Mammary epithelial cell (primary cell): ENCODE data around the gene MED26.

ENCODE experiments used
- EZH2 ChIP-seq: IDR thresholded peaks from 2 replicates; pipeline ENCODE4 v1.6.1; 2012; ENCODE audit warnings: low read length, inconsistent platforms, borderline replicate concordance
- TF ChIP-seq, protein P1 (sequence below), 2 donors: IDR thresholded peaks in 1 of 2; conservative IDR thresholded peaks in 1 of 2; 2 replicates each; pipeline ENCODE4 v1.5.1; 2011 to 2012; ENCODE audit warnings: inconsistent platforms in 2 of 2, low read length in 2 of 2, mild to moderate bottlenecking in 2 of 2, control low read depth in 1 of 2, low read depth in 1 of 2; ENCODE audit not compliant: insufficient read depth in 1 of 2; ENCODE audit errors: extremely low read depth in 1 of 2

- TF ChIP-seq, protein P1, sequence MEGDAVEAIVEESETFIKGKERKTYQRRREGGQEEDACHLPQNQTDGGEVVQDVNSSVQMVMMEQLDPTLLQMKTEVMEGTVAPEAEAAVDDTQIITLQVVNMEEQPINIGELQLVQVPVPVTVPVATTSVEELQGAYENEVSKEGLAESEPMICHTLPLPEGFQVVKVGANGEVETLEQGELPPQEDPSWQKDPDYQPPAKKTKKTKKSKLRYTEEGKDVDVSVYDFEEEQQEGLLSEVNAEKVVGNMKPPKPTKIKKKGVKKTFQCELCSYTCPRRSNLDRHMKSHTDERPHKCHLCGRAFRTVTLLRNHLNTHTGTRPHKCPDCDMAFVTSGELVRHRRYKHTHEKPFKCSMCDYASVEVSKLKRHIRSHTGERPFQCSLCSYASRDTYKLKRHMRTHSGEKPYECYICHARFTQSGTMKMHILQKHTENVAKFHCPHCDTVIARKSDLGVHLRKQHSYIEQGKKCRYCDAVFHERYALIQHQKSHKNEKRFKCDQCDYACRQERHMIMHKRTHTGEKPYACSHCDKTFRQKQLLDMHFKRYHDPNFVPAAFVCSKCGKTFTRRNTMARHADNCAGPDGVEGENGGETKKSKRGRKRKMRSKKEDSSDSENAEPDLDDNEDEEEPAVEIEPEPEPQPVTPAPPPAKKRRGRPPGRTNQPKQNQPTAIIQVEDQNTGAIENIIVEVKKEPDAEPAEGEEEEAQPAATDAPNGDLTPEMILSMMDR (conservative IDR thresholded peaks at IDR 0.05 in 1 of 2, IDR thresholded peaks at IDR 0.05 in 1 of 2; ENCODE audit: extremely low read depth in 1 of 2, insufficient read depth in 1 of 2, low read depth in 1 of 2, low read length in 2 of 2): no peak
- TF ChIP-seq EZH2: no peak
Observed at GRCh38 chr19:16601378-16602052, 26.5 kb downstream of the MED26 start.
